NCI-H2171 treated with DMSO at 0.1 percent for 48 hours (cell line): ENCODE results near the gene LTBP4.

Experiments
- DNase-seq: peaks from one replicate; lab custom pipeline; 2025; lab: John Stamatoyannopoulos, UW

LTBP4 gene

GRCh38 chr19:40596608-40597328 is 4.4 kb upstream of the LTBP4 start:
- no peak for DNase-seq

- no peak for DNase-seq
Observed at GRCh38 chr19:40597329-40597838, 3.8 kb upstream of the LTBP4 start.

GRCh38 chr19:40598121-40598917 is 2.9 kb upstream of the LTBP4 start:
- peak; percentile 92 for DNase-seq

- no peak for DNase-seq
Observed at GRCh38 chr19:40598918-40599307, 2.3 kb upstream of the LTBP4 start.

GRCh38 chr19:40599331-40599901 is 1.8 kb upstream of the LTBP4 start:
- peak; percentile 28 for DNase-seq

- no peak for DNase-seq
Observed at GRCh38 chr19:40599902-40600569, 1.1 kb upstream of the LTBP4 start.

- peak; percentile 41 for DNase-seq
Observed at GRCh38 chr19:40600570-40601133, 517 bp upstream of the LTBP4 start.

- no peak for DNase-seq
Observed at GRCh38 chr19:40603071-40603388, 1.9 kb downstream of the LTBP4 start.

GRCh38 chr19:40603389-40604170 is 2.4 kb downstream of the LTBP4 start:
- DNase-seq = peak; percentile 99

- no peak for DNase-seq
Observed at GRCh38 chr19:40604171-40604646, 3.0 kb downstream of the LTBP4 start.

- DNase-seq = peak; percentile 18
Observed at GRCh38 chr19:40604647-40605215, 3.6 kb downstream of the LTBP4 start.

- DNase-seq = peak; percentile 77
Observed at GRCh38 chr19:40605216-40605971, 4.2 kb downstream of the LTBP4 start.

GRCh38 chr19:40607311-40608239 is 6.4 kb downstream of the LTBP4 start:
- DNase-seq = no peak

- DNase-seq = no peak
Observed at GRCh38 chr19:40608240-40608621, 7.1 kb downstream of the LTBP4 start.

GRCh38 chr19:40608957-40609356 is 7.8 kb downstream of the LTBP4 start:
- no peak for DNase-seq

- DNase-seq = peak; percentile 27
Observed at GRCh38 chr19:40609561-40610395, 8.6 kb downstream of the LTBP4 start.

GRCh38 chr19:40610396-40611064 is 9.4 kb downstream of the LTBP4 start:
- DNase-seq = peak; percentile 9
